Neutrophil (primary cell): ENCODE measurements around the gene SLC7A6.

Experiments used
- H3K27ac ChIP-seq: fragments of 200-600 bp; sonication (generic); 2 replicates; pipeline ENCODE4 v1.5.1; 2016; ENCODE audit warnings: mild to moderate bottlenecking, moderate library complexity
- H3K27me3 ChIP-seq: fragments of 200-600 bp; sonication (generic); 2 replicates; pipeline ENCODE4 v1.6.0; 2016; ENCODE audit warnings: mild to moderate bottlenecking
- H3K36me3 ChIP-seq: fragments of 200-600 bp; sonication (generic); 2 replicates; pipeline ENCODE4 v1.5.1; 2017
- H3K4me1 ChIP-seq, 2 experiments: fragments of 200-600 bp in 1 of 2; sonication (generic) in 1 of 2; 1 replicate in 1 of 2; 2 replicates in 1 of 2; pipeline versions ENCODE4 v1.5.1 to v1.6.1; 2013 to 2016; ENCODE audit warnings: low read depth in 1 of 2, low read length in 1 of 2, mild to moderate bottlenecking in 1 of 2, moderate library complexity in 1 of 2; ENCODE audit not compliant: control insufficient read depth in 1 of 2, insufficient read depth in 1 of 2
- H3K4me3 ChIP-seq, 2 experiments: fragments of 200-600 bp in 1 of 2; sonication (generic) in 1 of 2; 1 replicate in 1 of 2; 2 replicates in 1 of 2; pipeline ENCODE4 v1.5.1; 2013 to 2016; ENCODE audit warnings: low read depth in 1 of 2, low read length in 1 of 2, mild to moderate bottlenecking in 1 of 2, moderate library complexity in 1 of 2
- H3K9me3 ChIP-seq: fragments of 200-600 bp; sonication (generic); 2 replicates; pipeline ENCODE4 v1.5.1; 2016
- TF ChIP-seq, protein P1 (sequence below): fragments of 200-600 bp; sonication (generic); IDR thresholded peaks from 2 replicates; pipeline ENCODE4 v1.5.1; 2016; ENCODE audit warnings: antibody characterized with exemption

SLC7A6 gene

DNA sequence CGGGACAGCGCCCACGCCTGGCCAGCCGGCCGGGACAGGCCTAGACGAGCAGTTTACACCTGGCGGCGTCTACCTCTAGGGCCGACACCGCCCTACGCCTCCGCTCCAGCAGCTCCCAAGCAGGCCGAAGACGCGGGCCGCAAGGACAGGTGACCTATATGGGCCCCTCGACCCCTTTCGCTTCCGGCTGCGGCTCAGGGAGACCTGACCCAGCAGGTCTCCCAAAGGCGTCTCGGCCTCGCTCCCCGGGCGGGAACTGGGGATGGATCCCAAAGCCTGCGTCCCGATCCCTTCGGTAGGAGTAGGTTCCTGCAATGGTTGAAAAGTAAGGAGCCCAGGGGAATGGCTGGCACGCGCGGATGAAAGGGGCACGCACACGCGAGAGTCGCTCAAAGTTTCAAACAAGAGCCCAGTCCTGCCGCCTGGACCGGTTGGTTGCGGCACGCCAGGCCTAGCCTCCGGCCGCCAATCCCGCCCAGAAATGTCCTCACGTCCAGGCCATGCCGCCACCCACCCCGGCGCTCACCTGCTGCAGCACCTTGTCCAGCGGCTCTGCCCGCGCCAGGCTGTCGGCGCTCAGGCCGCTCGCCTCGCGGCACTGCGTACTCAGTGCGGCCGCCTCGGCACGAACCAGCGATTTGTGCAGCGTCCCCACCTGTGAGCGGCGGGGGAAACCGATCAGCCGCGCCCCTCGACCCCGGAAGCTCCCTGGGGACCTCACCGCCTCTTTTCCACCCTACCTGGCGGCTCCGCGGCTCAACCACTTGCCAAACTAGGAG lies 29.0 kb upstream of the SLC7A6 start:
- Histone ChIP-seq H3K9me3 (no peaks in the 10 kb centered on the region), H3K36me3 (peaks cover 24% of the 10 kb centered on the region), H3K4me3 (no peak overlapping the region), H3K27me3 (peaks cover 41% of the 10 kb centered on the region), H3K27ac (no peak overlapping the region), H3K4me1 (peaks cover 32 to 34% of the 10 kb centered on the region in 2 experiments)
- TF ChIP-seq, protein P1, sequence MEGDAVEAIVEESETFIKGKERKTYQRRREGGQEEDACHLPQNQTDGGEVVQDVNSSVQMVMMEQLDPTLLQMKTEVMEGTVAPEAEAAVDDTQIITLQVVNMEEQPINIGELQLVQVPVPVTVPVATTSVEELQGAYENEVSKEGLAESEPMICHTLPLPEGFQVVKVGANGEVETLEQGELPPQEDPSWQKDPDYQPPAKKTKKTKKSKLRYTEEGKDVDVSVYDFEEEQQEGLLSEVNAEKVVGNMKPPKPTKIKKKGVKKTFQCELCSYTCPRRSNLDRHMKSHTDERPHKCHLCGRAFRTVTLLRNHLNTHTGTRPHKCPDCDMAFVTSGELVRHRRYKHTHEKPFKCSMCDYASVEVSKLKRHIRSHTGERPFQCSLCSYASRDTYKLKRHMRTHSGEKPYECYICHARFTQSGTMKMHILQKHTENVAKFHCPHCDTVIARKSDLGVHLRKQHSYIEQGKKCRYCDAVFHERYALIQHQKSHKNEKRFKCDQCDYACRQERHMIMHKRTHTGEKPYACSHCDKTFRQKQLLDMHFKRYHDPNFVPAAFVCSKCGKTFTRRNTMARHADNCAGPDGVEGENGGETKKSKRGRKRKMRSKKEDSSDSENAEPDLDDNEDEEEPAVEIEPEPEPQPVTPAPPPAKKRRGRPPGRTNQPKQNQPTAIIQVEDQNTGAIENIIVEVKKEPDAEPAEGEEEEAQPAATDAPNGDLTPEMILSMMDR: no peak

DNA sequence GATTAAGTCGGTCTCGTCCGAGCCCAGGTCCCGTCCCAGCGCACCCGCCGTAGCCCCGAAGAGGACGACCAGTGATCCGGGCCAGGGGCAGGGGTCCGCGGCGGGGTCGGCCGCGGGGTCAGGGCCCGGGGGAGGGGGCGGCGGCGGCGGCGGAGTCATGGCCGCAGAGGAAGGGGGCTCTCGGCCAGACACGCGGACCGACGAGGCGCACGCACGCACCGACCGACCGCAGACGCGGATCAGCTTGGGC lies 28.5 kb upstream of the SLC7A6 start, which contains the start of gene ESRP2:
Gene ESRP2 (minus strand): TSS at position 241 of the 250 bp plus-strand sequence. CDS start 82 bp downstream, at position 159.
- peaks cover 19% of the 10 kb centered on the region for H3K36me3 ChIP-seq
- H3K4me1 ChIP-seq: peaks cover 32 to 34% of the 10 kb centered on the region in 2 experiments
- no peak within 1 kb of the TSS for H3K27ac ChIP-seq
- peaks cover 41% of the 10 kb centered on the region for H3K27me3 ChIP-seq
- peak within 1 kb of the TSS; percentile 68 to 80 for H3K4me3 ChIP-seq
- H3K9me3 ChIP-seq: no peaks in the 10 kb centered on the region
- TF ChIP-seq, protein P1: no peak

DNA sequence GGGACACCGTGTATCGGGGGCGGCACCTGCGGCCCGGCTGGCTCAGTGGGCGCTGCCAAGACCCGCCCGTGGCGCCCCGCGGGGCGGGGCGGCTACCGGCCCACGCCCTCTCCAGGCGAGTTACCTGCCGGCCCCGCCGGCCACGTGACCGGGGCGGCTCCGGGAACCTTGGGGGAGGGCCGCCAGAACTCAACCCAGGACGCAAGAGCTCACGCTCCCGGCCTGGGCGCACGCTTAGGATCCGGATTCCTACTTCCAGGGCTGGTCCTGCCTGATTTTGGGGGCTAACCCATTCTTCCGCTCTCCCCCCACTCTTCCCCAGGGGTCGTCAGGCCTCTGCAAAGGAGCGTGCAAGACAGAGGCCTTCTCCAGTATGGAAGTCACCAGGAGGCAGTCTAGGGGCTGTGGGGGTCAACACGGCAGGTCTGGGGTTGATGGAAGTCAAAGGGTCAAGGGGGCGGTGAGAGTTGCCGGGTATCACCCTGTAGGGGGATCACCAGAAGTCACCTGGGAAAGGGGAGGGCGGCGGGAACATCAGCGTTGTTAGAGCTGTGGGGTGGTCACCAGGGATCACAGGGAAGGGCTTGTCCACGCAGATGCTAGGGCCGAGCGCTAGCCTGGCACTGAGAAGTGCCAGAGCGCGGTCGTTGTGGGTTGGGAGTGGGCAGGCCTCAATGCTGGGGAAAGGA lies 28.0 kb upstream of the SLC7A6 start:
- peaks cover 32 to 34% of the 10 kb centered on the region in 2 experiments for H3K4me1 ChIP-seq
- peaks cover 15% of the 10 kb centered on the region for H3K36me3 ChIP-seq
- peak overlapping the region; percentile 68 to 80 for H3K4me3 ChIP-seq
- no peak overlapping the region for H3K27ac ChIP-seq
- TF ChIP-seq, protein P1: no peak
- H3K9me3 ChIP-seq: no peaks in the 10 kb centered on the region
- H3K27me3 ChIP-seq: peaks cover 41% of the 10 kb centered on the region

DNA sequence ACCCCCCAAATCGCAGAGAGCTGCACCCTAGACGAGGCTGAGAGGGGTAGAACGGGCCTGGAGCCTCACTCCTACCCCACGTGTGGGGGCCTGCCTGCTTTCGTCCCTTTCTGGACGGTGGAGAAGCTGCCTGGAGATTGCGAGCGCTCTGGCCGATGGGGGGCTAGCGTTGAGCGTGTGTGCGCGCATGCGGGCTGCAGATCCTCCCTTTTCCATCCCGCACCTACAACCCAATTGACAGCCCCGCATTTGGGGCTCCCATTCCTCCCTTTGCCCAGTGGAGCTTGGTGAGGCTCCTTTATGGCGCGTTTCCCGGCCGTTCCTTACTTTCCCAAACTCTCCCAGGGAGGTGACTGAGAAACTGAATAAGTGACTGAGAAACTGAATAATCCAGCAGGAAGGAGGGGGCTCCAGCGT lies 27.5 kb upstream of the SLC7A6 start:
- Histone ChIP-seq H3K9me3 (no peaks in the 10 kb centered on the region), H3K27me3 (peaks cover 41% of the 10 kb centered on the region), H3K4me3 (peak overlapping the region; percentile 68 to 80), H3K4me1 (peaks cover 32 to 34% of the 10 kb centered on the region in 2 experiments), H3K36me3 (peaks cover 9% of the 10 kb centered on the region), H3K27ac (peak overlapping the region; percentile 22)
- TF ChIP-seq, protein P1: no peak

DNA sequence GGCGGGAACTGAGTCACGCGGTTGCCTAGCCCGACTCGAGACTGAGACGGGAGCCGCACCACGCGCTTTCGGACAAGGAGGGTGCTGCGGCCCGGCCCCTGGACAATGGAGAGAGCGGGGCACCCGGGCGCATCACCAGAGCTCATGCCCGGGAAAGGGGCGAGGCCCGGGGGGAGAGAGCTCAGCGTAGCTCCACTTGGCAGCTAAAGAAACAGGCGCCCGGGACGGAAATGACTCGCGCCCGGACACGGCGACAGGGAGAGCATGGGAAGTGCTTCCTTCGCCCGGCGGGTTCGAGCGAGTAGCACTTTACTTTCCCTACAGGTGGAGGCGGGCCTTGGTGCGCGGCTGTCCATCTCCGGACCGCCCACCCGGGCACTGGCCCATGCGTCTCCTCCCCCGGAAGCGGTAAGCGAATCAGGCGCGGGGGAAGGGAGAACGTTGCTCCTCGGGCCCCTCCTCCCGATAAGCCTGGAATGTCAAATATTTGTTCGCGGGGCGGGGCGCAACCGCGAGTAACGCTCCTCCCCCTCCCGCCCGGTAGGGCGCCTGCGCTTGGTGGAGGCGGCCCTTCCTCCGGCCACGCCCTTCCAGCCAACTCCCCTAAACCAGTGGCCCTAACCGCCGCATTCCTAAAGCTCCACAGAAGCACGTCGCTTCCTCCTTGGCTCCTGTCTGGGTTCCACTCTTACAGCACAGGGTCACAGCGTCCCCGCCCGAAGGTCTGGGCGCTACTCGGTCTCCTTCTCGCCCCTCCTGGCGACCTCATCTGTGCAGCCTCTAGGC lies 26.9 kb upstream of the SLC7A6 start:
- peak overlapping the region; percentile 62 for H3K27ac ChIP-seq
- peaks cover 32 to 34% of the 10 kb centered on the region in 2 experiments for H3K4me1 ChIP-seq
- peak overlapping the region; percentile 68 to 80 for H3K4me3 ChIP-seq
- H3K27me3 ChIP-seq: peaks cover 41% of the 10 kb centered on the region
- TF ChIP-seq, protein P1: peak; percentile 56
- H3K9me3 ChIP-seq: no peaks in the 10 kb centered on the region
- peaks cover 3% of the 10 kb centered on the region for H3K36me3 ChIP-seq
